B cell (primary cell): ENCODE measurements around the gene PGAM2. TPM values are rescaled to one million over a fixed set of nuclear protein-coding genes. Genes with fewer than 3 reads are reported as not detected.

Source experiments
- ATAC-seq: fragments of 200-7000 bp; cut with Tn5 transposase; one replicate; pipeline ENCODE4 v1.10.0; 2021; ENCODE audit warnings: low read depth, mild to moderate bottlenecking, moderate number of reproducible peaks, moderate library complexity
- CTCF ChIA-PET: fragments of 350-600 bp; sonication (Branson Sonifier 250); formaldehyde crosslinking; loops from one replicate; lab custom pipeline; 2021; ENCODE audit warnings: antibody characterized with exemption, inconsistent platforms; lab: Charles Lee
- POLR2A ChIA-PET: fragments of 350-600 bp; sonication (Branson Sonifier 250); formaldehyde crosslinking; loops from one replicate; lab custom pipeline; 2021; ENCODE audit warnings: antibody characterized with exemption; lab: Charles Lee
- DNase-seq: peaks from one replicate; pipeline ENCODE4 v3.0.0; 2013
- H2AFZ ChIP-seq: 2 replicates; pipeline ENCODE4 v1.6.1; 2012; ENCODE audit warnings: mild to moderate bottlenecking, low read depth, low read length; ENCODE audit not compliant: insufficient read depth, poor library complexity, severe bottlenecking
- H3K27ac ChIP-seq, 2 donors: 1 replicate in 1 of 2; 2 replicates in 1 of 2; pipeline ENCODE4 v1.5.1; 2012 to 2013; ENCODE audit warnings: low read length in 2 of 2, mild to moderate bottlenecking in 2 of 2, moderate library complexity in 1 of 2
- H3K27me3 ChIP-seq, 4 experiments: fragments of 200-600 bp in 1 of 4; sonication (generic) in 1 of 4; replicated peaks in 1 of 4; 1 replicate in 2 of 4; 2 replicates in 2 of 4; pipeline versions ENCODE4 v1.6.1 to v1.7.0; 2013 to 2016; ENCODE audit warnings: low read length in 3 of 4, mild to moderate bottlenecking in 2 of 4, mixed read lengths in 1 of 4, moderate library complexity in 1 of 4; ENCODE audit not compliant: insufficient read depth in 4 of 4, control insufficient read depth in 3 of 4; ENCODE audit errors: control extremely low read depth in 1 of 4
- H3K36me3 ChIP-seq, 2 experiments: replicated peaks in 1 of 2; 1 replicate in 1 of 2; 2 replicates in 1 of 2; pipeline versions ENCODE4 v1.6.1 to v1.7.1; 2013; ENCODE audit warnings: low read length in 1 of 2; ENCODE audit not compliant: insufficient read depth in 2 of 2, control insufficient read depth in 1 of 2; ENCODE audit errors: control extremely low read depth in 1 of 2, extremely low read depth in 1 of 2
- H3K4me1 ChIP-seq, 2 donors: fragments of 200-600 bp in 1 of 2; sonication (generic) in 1 of 2; 1 replicate in 1 of 2; 2 replicates in 1 of 2; pipeline versions ENCODE4 v1.5.1 to v1.6.1; 2013 to 2017; ENCODE audit warnings: low read length in 2 of 2; ENCODE audit not compliant: control insufficient read depth in 2 of 2, insufficient read depth in 2 of 2
- H3K4me2 ChIP-seq: replicated peaks from 2 replicates; pipeline ENCODE3; 2012; ENCODE audit warnings: mild to moderate bottlenecking, low read depth, low read length; ENCODE audit not compliant: poor library complexity, severe bottlenecking
- H3K4me3 ChIP-seq, 5 experiments: fragments of 200-600 bp in 1 of 5; sonication (generic) in 1 of 5; 1 replicate in 3 of 5; 2 replicates in 2 of 5; pipeline versions ENCODE4 v1.5.1 to v1.7.0; 2011 to 2016; ENCODE audit warnings: low read length in 4 of 5, mild to moderate bottlenecking in 4 of 5, low read depth in 2 of 5, control low read depth in 1 of 5, moderate library complexity in 1 of 5; ENCODE audit not compliant: insufficient read depth in 1 of 5; ENCODE audit errors: control extremely low read depth in 1 of 5, extremely low read depth in 1 of 5
- H3K79me2 ChIP-seq: fragments of 200-600 bp; sonication (generic); one replicate; pipeline ENCODE4 v1.6.0; 2016; ENCODE audit warnings: low read length; ENCODE audit not compliant: control insufficient read depth, insufficient read depth
- H3K9ac ChIP-seq: fragments of 200-600 bp; sonication (generic); 2 replicates; pipeline ENCODE4 v1.6.1; 2017; ENCODE audit warnings: mild to moderate bottlenecking, low read length, moderate library complexity
- H3K9me3 ChIP-seq, 3 donors: one replicate each; pipeline versions ENCODE4 v1.6.1 to v1.7.1; 2013; ENCODE audit warnings: low read length in 2 of 3; ENCODE audit not compliant: control insufficient read depth in 2 of 3, insufficient read depth in 1 of 3; ENCODE audit errors: control extremely low read depth in 1 of 3
- H4K20me1 ChIP-seq: 2 replicates; pipeline ENCODE4 v1.6.0; 2012; ENCODE audit warnings: mild to moderate bottlenecking, low read length; ENCODE audit not compliant: insufficient read depth, control insufficient read depth, poor library complexity, severe bottlenecking
- H3K27ac Mint-ChIP-seq: one replicate; pipeline ENCODE4 v1.8.0; 2021; ENCODE audit warnings: mixed read lengths
- H3K27me3 Mint-ChIP-seq: one replicate; pipeline ENCODE4 v1.8.0; 2021; ENCODE audit warnings: mixed read lengths
- H3K4me1 Mint-ChIP-seq: one replicate; pipeline ENCODE4 v1.8.0; 2021; ENCODE audit warnings: mixed read lengths
- H3K4me3 Mint-ChIP-seq: one replicate; pipeline ENCODE4 v1.8.0; 2021; ENCODE audit warnings: mixed read lengths
- H3K9me3 Mint-ChIP-seq: one replicate; pipeline ENCODE4 v1.8.0; 2022; ENCODE audit warnings: mixed read lengths; ENCODE audit not compliant: insufficient read depth
- CTCF ChIP-seq: fragments of 200-600 bp; IDR thresholded peaks from one replicate; pipeline ENCODE4 v1.8.0; 2022; ENCODE audit warnings: antibody characterized with exemption, mild to moderate bottlenecking
- EZH2 ChIP-seq: IDR thresholded peaks from 2 replicates; pipeline ENCODE4 v1.6.1; 2012; ENCODE audit warnings: borderline replicate concordance, low read depth, mild to moderate bottlenecking, moderate library complexity, low read length; ENCODE audit not compliant: insufficient read depth, poor library complexity, severe bottlenecking
- WGBS: methylation state at CpG from one replicate; pipeline ENCODE4 v1.1.5; 2013; ENCODE audit warnings: missing lambda C conversion rate; ENCODE audit not compliant: insufficient coverage; 5-methylcytosine and 5-hydroxymethylcytosine counted together
- intact Hi-C: fragments of 100-400 bp; cut with micrococcal nuclease; formaldehyde crosslinking; loops from one replicate; pipeline ENCODE4 v1.10.0; 2022
- polyA plus RNA-seq: library from polyadenylated mRNA; depleted of rRNA; stranded (reverse); fragments of >200 nt; gene quantifications from 2 replicates; pipeline ENCODE4 v1.2.3, GENCODE V29; 2012
- total RNA-seq, 2 donors: library from RNA; stranded (reverse); fragments of 120-200 nt in 1 of 2; gene quantifications; 1 replicate in 1 of 2; 2 replicates in 1 of 2; pipeline versions ENCODE4 v1.2.3 to v1.2.4, GENCODE V29; 2013 to 2022

PGAM2 gene
- total and polyA plus RNA-seq, 2 donors (not counting 1 experiment from before 2014, with no cell fraction given), result 0.69 to 3.2 TPM

- Histone ChIP-seq H2AFZ (no peak overlapping the region), H3K27me3 (no peaks in the 10 kb centered on the region), H4K20me1 (peaks cover 31% of the 10 kb centered on the region), H3K36me3 (peaks cover 0 to 10% of the 10 kb centered on the region in 2 experiments), H3K4me1 (peaks cover 47 to 73% of the 10 kb centered on the region in 2 donors), H3K9me3 (no peaks in the 10 kb centered on the region), H3K27ac (peak overlapping the region in 1 of 2 donors; percentile 68), H3K9ac (no peak overlapping the region), H3K4me2 (peak overlapping the region; percentile 1), H3K4me3 (no peak overlapping the region), H3K79me2 (peaks cover 19% of the 10 kb centered on the region)
- TF ChIP-seq CTCF, result no peak
- CTCF ChIA-PET, result interaction anchor here (0.9 to 2.9 kb wide), 4 partner anchors 8 to 37 kb away, joined by 3 to 7 read pairs (median 3); no protein-coding TSS in a partner anchor
- POLR2A ChIA-PET, result interaction anchor here (0.5 to 2.2 kb wide), 7 partner anchors 8 to 272 kb away, joined by 3 to 7 read pairs (median 5); partner anchors contain the start of gene DBNL
- DNase-seq (no peak), ATAC-seq (no peak)
- Mint-ChIP-seq H3K4me1 (peaks cover 72% of the 10 kb centered on the region), H3K4me3 (no peak overlapping the region), H3K27me3 (no peaks in the 10 kb centered on the region), H3K27ac (peak overlapping the region; percentile 70), H3K9me3 (no peaks in the 10 kb centered on the region)
- WGBS, result 92% methylated on average over 9 of the region's 11 CpGs
- intact Hi-C loops, result no loop called here
These were observed 1.9 kb upstream of the PGAM2 start for GRCh38 chr7:44067064-44067951.

- DNase-seq (no peak), ATAC-seq (no peak)
- Mint-ChIP-seq H3K27ac (peak overlapping the region; percentile 81), H3K9me3 (no peaks in the 10 kb centered on the region), H3K4me3 (no peak overlapping the region), H3K4me1 (peaks cover 66% of the 10 kb centered on the region), H3K27me3 (no peaks in the 10 kb centered on the region)
- Histone ChIP-seq H3K36me3 (peaks cover 0 to 16% of the 10 kb centered on the region in 2 experiments), H3K4me2 (peak overlapping the region; percentile 58), H3K27ac (peak overlapping the region in 1 of 2 donors; percentile 68), H2AFZ (no peak overlapping the region), H3K27me3 (no peaks in the 10 kb centered on the region), H3K4me1 (peaks cover 43 to 73% of the 10 kb centered on the region in 2 donors), H3K4me3 (no peak overlapping the region), H3K79me2 (peaks cover 21% of the 10 kb centered on the region), H3K9ac (no peak overlapping the region), H4K20me1 (peaks cover 26% of the 10 kb centered on the region), H3K9me3 (no peaks in the 10 kb centered on the region)
- no peak for TF ChIP-seq CTCF
- no peak for TF ChIP-seq EZH2
- POLR2A ChIA-PET, result interaction anchor here (0.5 to 2.2 kb wide), 6 partner anchors 8 to 273 kb away, joined by 3 to 7 read pairs (median 3); partner anchors contain the start of gene POLD2
- intact Hi-C loops, result no loop called here
- CTCF ChIA-PET, result interaction anchor here (0.6 to 2.9 kb wide), 4 partner anchors 12 to 510 kb away, joined by 3 to 7 read pairs (median 3); no protein-coding TSS in a partner anchor
- 84% methylated on average over 6 of the region's 7 CpGs for WGBS
These were observed 1.2 kb upstream of the PGAM2 start for GRCh38 chr7:44066494-44067063.
